RWPE1 (cell line): ENCODE data around the gene HCLS1.
A peak's percentile ranks its signal among the peaks of the same experiment; 100 is the strongest.

Experiments
- CTCF ChIA-PET: fragments of 350-600 bp; sonication (Branson Sonifier 250); formaldehyde crosslinking; extraction: SDS; loops from one replicate; lab custom pipeline; 2021; lab: Yijun Ruan, JAX
- POLR2A ChIA-PET: fragments of 400-600 bp; formaldehyde crosslinking; extraction: SDS; loops from one replicate; lab custom pipeline; 2020; ENCODE audit warnings: antibody characterized with exemption; ENCODE audit not compliant: low non-redundant PET; lab: Yijun Ruan, JAX
- DNase-seq: peaks from one replicate; pipeline ENCODE4 v3.0.0; 2012; ENCODE audit warnings: low spot score
- H3K27ac ChIP-seq: fragments of 450-650 bp; 2 replicates; pipeline ENCODE4 v1.5.1; 2017
- CTCF ChIP-seq: fragments of 450-650 bp; conservative IDR thresholded peaks from 2 replicates; pipeline ENCODE4 v1.5.1; 2017; ENCODE audit warnings: low read depth, mild to moderate bottlenecking

HCLS1 gene

GRCh38 chr3:121670676-121671075 lies 10.0 kb upstream of the HCLS1 start:
- POLR2A ChIA-PET: no interaction called here
- CTCF ChIA-PET: no interaction called here
- no peak for DNase-seq
- H3K27ac ChIP-seq: no peak overlapping the region
- TF ChIP-seq CTCF: no peak

- no peak for DNase-seq
- no peak overlapping the region for H3K27ac ChIP-seq
- no peak for TF ChIP-seq CTCF
- CTCF ChIA-PET: interaction anchor here (1.1 kb wide), 1 partner anchor 79 kb away, joined by 4 read pairs; no protein-coding TSS in a partner anchor
- POLR2A ChIA-PET: no interaction called here
Observed at GRCh38 chr3:121667333-121667732, 6.6 kb upstream of the HCLS1 start.

- no peak for DNase-seq
- no peak for TF ChIP-seq CTCF
- ChIA-PET POLR2A (no interaction called here), CTCF (interaction anchor here (0.6 kb wide), 1 partner anchor 49 kb away, joined by 3 read pairs; no protein-coding TSS in a partner anchor)
- no peak overlapping the region for H3K27ac ChIP-seq
Observed at GRCh38 chr3:121665488-121665887, 4.8 kb upstream of the HCLS1 start.

- CTCF ChIA-PET: interaction anchor here (0.7 kb wide), 2 partner anchors 99 to 103 kb away, joined by 3 to 4 read pairs; no protein-coding TSS in a partner anchor
- TF ChIP-seq CTCF: no peak
- H3K27ac ChIP-seq: no peak overlapping the region
- POLR2A ChIA-PET: no interaction called here
- no peak for DNase-seq
Observed at GRCh38 chr3:121663171-121663847, 2.6 kb upstream of the HCLS1 start.

- H3K27ac ChIP-seq: no peak overlapping the region
Observed at GRCh38 chr3:121662742-121663141, 2.0 kb upstream of the HCLS1 start.

GRCh38 chr3:121661376-121661775 lies 673 bp upstream of the HCLS1 start:
- peak; percentile 41 for DNase-seq
- ChIA-PET POLR2A (no interaction called here), CTCF (no interaction called here)
- TF ChIP-seq CTCF: no peak
- no peak overlapping the region for H3K27ac ChIP-seq

More at GRCh38 chr3:121662742-121663141, 2.0 kb upstream of the HCLS1 start:
- POLR2A ChIA-PET: no interaction called here
- CTCF ChIA-PET: interaction anchor here (0.7 kb wide), 1 partner anchor 104 kb away, joined by 3 read pairs; no protein-coding TSS in a partner anchor
- no peak for DNase-seq
- TF ChIP-seq CTCF: no peak
